CD4-positive, CD25-positive, alpha-beta regulatory T cell (primary cell): ENCODE measurements around the gene FLT1. TPM values are rescaled to one million over a fixed set of nuclear protein-coding genes. Genes with fewer than 3 reads are reported as not detected.

ENCODE experiments used
- ATAC-seq, 2 donors: fragments of 150-1000 bp; cut with Tn5 transposase; one replicate each; pipeline ENCODE4 v1.10.0; 2021; ENCODE audit warnings: low read depth in 2 of 2, moderate number of reproducible peaks in 2 of 2, moderate library complexity in 1 of 2
- DNase-seq, 3 donors: peaks; one replicate each; pipeline versions ENCODE4 v3.0.0 to v3.0.0-alpha.2; 2012 to 2022; ENCODE audit warnings: mixed read lengths in 1 of 3
- H3K27ac ChIP-seq: one replicate; pipeline ENCODE4 v1.7.0; 2013; ENCODE audit warnings: mild to moderate bottlenecking, low read length; ENCODE audit not compliant: insufficient read depth, poor library complexity, severe bottlenecking
- H3K27me3 ChIP-seq: one replicate; pipeline ENCODE4 v1.7.0; 2013; ENCODE audit warnings: low read length; ENCODE audit not compliant: control insufficient read depth, insufficient read depth
- H3K36me3 ChIP-seq: one replicate; pipeline ENCODE4 v1.7.0; 2013; ENCODE audit warnings: mild to moderate bottlenecking, low read length, moderate library complexity; ENCODE audit not compliant: control insufficient read depth, insufficient read depth
- H3K4me1 ChIP-seq: 2 replicates; pipeline ENCODE4 v1.7.0; 2013; ENCODE audit warnings: mild to moderate bottlenecking, low read length; ENCODE audit not compliant: insufficient read depth, control insufficient read depth, poor library complexity, severe bottlenecking
- H3K4me3 ChIP-seq: one replicate; pipeline ENCODE4 v1.7.0; 2013; ENCODE audit warnings: low read depth, mild to moderate bottlenecking, low read length, moderate library complexity
- H3K9me3 ChIP-seq, 2 experiments: 1 replicate in 1 of 2; 2 replicates in 1 of 2; pipeline ENCODE4 v1.7.0; 2013; ENCODE audit warnings: low read length in 2 of 2, mild to moderate bottlenecking in 1 of 2, moderate library complexity in 1 of 2; ENCODE audit not compliant: control insufficient read depth in 2 of 2
- H3K27ac Mint-ChIP-seq, 3 donors: one replicate each; pipeline ENCODE4 v1.8.0; 2020 to 2022; ENCODE audit warnings: mild to moderate bottlenecking in 3 of 3, mixed read lengths in 3 of 3, moderate library complexity in 2 of 3
- H3K27me3 Mint-ChIP-seq: one replicate; pipeline ENCODE4 v1.8.0; 2022; ENCODE audit warnings: mild to moderate bottlenecking, mixed read lengths
- H3K36me3 Mint-ChIP-seq: one replicate; pipeline ENCODE4 v1.8.0; 2020; ENCODE audit warnings: mixed read lengths
- H3K4me1 Mint-ChIP-seq, 4 donors: one replicate each; pipeline ENCODE4 v1.8.0; 2020 to 2022; ENCODE audit warnings: mixed read lengths in 4 of 4, mild to moderate bottlenecking in 1 of 4
- H3K4me3 Mint-ChIP-seq, 4 donors: one replicate each; pipeline ENCODE4 v1.8.0; 2020 to 2022; ENCODE audit warnings: mild to moderate bottlenecking in 4 of 4, mixed read lengths in 4 of 4, moderate library complexity in 3 of 4
- H3K9me3 Mint-ChIP-seq, 7 donors: one replicate each; pipeline ENCODE4 v1.8.0; 2020 to 2022; ENCODE audit warnings: mixed read lengths in 7 of 7, mild to moderate bottlenecking in 3 of 7, moderate library complexity in 2 of 7
- polyA plus RNA-seq, 4 donors: library from polyadenylated mRNA; unstranded; fragments of 300-500 nt; fragmentation: Illumina TruSeq; gene quantifications; one replicate each; pipeline ENCODE4 v1.2.3, GENCODE V29; 2021
- total RNA-seq: library from RNA; stranded (reverse); gene quantifications from one replicate; pipeline ENCODE4 v1.2.3, GENCODE V29; 2022

The FLT1 gene
- total and polyA plus RNA-seq, 5 donors from 2014 or later: 0.11 to 0.89 (median 0.28) TPM; not detected in 2

GRCh38 chr13:28337166-28338005 lies 157.5 kb downstream of the FLT1 start:
- Histone ChIP-seq H3K4me1 (no peaks in the 10 kb centered on the region), H3K36me3 (no peaks in the 10 kb centered on the region), H3K27me3 (peaks cover 1% of the 10 kb centered on the region), H3K27ac (no peak overlapping the region), H3K4me3 (no peak overlapping the region), H3K9me3 (no peaks in the 10 kb centered on the region)
- no peak for DNase-seq
- no peak for ATAC-seq
- H3K9me3 Mint-ChIP-seq: no peaks in the 10 kb centered on the region
- no peaks in the 10 kb centered on the region for H3K36me3 Mint-ChIP-seq
- H3K27ac Mint-ChIP-seq: peak overlapping the region in 1 of 3 donors; percentile 54
- no peak overlapping the region for H3K4me3 Mint-ChIP-seq
- no peaks in the 10 kb centered on the region for H3K4me1 Mint-ChIP-seq
- peaks cover 9% of the 10 kb centered on the region for H3K27me3 Mint-ChIP-seq

GRCh38 chr13:28336193-28336657 lies 158.7 kb downstream of the FLT1 start:
- Mint-ChIP-seq H3K36me3 (no peaks in the 10 kb centered on the region), H3K4me1 (no peaks in the 10 kb centered on the region), H3K9me3 (no peaks in the 10 kb centered on the region), H3K27me3 (peaks cover 6% of the 10 kb centered on the region), H3K27ac (no peak overlapping the region), H3K4me3 (no peak overlapping the region)
- ATAC-seq (no peak), DNase-seq (no peak)
- H3K9me3 ChIP-seq: no peaks in the 10 kb centered on the region
- no peaks in the 10 kb centered on the region for H3K4me1 ChIP-seq
- no peak overlapping the region for H3K27ac ChIP-seq
- peaks cover 1% of the 10 kb centered on the region for H3K27me3 ChIP-seq
- H3K36me3 ChIP-seq: no peaks in the 10 kb centered on the region
- no peak overlapping the region for H3K4me3 ChIP-seq

GRCh38 chr13:28333204-28333881 lies 161.6 kb downstream of the FLT1 start:
- peaks cover 4% of the 10 kb centered on the region for H3K27me3 Mint-ChIP-seq
- H3K27ac Mint-ChIP-seq: no peak overlapping the region
- no peaks in the 10 kb centered on the region for H3K36me3 Mint-ChIP-seq
- H3K9me3 ChIP-seq: no peaks in the 10 kb centered on the region
- H3K4me1 ChIP-seq: no peaks in the 10 kb centered on the region
- H3K36me3 ChIP-seq: no peaks in the 10 kb centered on the region
- DNase-seq: no peak
- H3K27ac ChIP-seq: no peak overlapping the region
- no peaks in the 10 kb centered on the region for H3K9me3 Mint-ChIP-seq
- ATAC-seq: no peak
- H3K27me3 ChIP-seq: peaks cover 1% of the 10 kb centered on the region
- H3K4me3 ChIP-seq: no peak overlapping the region
- no peaks in the 10 kb centered on the region for H3K4me1 Mint-ChIP-seq
- no peak overlapping the region for H3K4me3 Mint-ChIP-seq

GRCh38 chr13:28329395-28330158 lies 165.4 kb downstream of the FLT1 start:
- Histone ChIP-seq H3K27ac (no peak overlapping the region), H3K4me3 (no peak overlapping the region), H3K36me3 (no peaks in the 10 kb centered on the region), H3K4me1 (no peaks in the 10 kb centered on the region), H3K9me3 (no peaks in the 10 kb centered on the region), H3K27me3 (no peaks in the 10 kb centered on the region)
- H3K27ac Mint-ChIP-seq: no peak overlapping the region
- peaks cover 9% of the 10 kb centered on the region for H3K27me3 Mint-ChIP-seq
- DNase-seq (no peak), ATAC-seq (no peak)
- no peak overlapping the region for H3K4me3 Mint-ChIP-seq
- H3K9me3 Mint-ChIP-seq: no peaks in the 10 kb centered on the region
- no peaks in the 10 kb centered on the region for H3K4me1 Mint-ChIP-seq
- H3K36me3 Mint-ChIP-seq: no peaks in the 10 kb centered on the region

GRCh38 chr13:28328271-28328607 lies 166.7 kb downstream of the FLT1 start:
- Mint-ChIP-seq H3K9me3 (no peaks in the 10 kb centered on the region), H3K36me3 (no peaks in the 10 kb centered on the region), H3K4me1 (no peaks in the 10 kb centered on the region), H3K27ac (no peak overlapping the region), H3K27me3 (peaks cover 13% of the 10 kb centered on the region), H3K4me3 (no peak overlapping the region)
- DNase-seq (no peak), ATAC-seq (no peak)
- Histone ChIP-seq H3K27me3 (no peaks in the 10 kb centered on the region), H3K36me3 (no peaks in the 10 kb centered on the region), H3K4me1 (no peaks in the 10 kb centered on the region), H3K27ac (no peak overlapping the region), H3K9me3 (no peaks in the 10 kb centered on the region), H3K4me3 (no peak overlapping the region)

- Mint-ChIP-seq H3K9me3 (no peaks in the 10 kb centered on the region), H3K4me3 (no peak overlapping the region), H3K27ac (no peak overlapping the region), H3K27me3 (peaks cover 13% of the 10 kb centered on the region), H3K4me1 (no peaks in the 10 kb centered on the region), H3K36me3 (no peaks in the 10 kb centered on the region)
- DNase-seq (no peak), ATAC-seq (no peak)
- H3K4me1 ChIP-seq: no peaks in the 10 kb centered on the region
- no peak overlapping the region for H3K27ac ChIP-seq
- no peaks in the 10 kb centered on the region for H3K27me3 ChIP-seq
- H3K9me3 ChIP-seq: no peaks in the 10 kb centered on the region
- H3K36me3 ChIP-seq: no peaks in the 10 kb centered on the region
- no peak overlapping the region for H3K4me3 ChIP-seq
Measured at GRCh38 chr13:28327373-28328270, 167.3 kb downstream of the FLT1 start.

- Histone ChIP-seq H3K4me1 (no peaks in the 10 kb centered on the region), H3K27me3 (no peaks in the 10 kb centered on the region), H3K27ac (no peak overlapping the region), H3K9me3 (no peaks in the 10 kb centered on the region), H3K36me3 (no peaks in the 10 kb centered on the region), H3K4me3 (no peak overlapping the region)
- Mint-ChIP-seq H3K9me3 (no peaks in the 10 kb centered on the region), H3K27ac (no peak overlapping the region), H3K36me3 (no peaks in the 10 kb centered on the region), H3K4me3 (no peak overlapping the region), H3K27me3 (peaks cover 9% of the 10 kb centered on the region), H3K4me1 (no peaks in the 10 kb centered on the region)
- DNase-seq: no peak
- ATAC-seq: no peak
Measured at GRCh38 chr13:28326056-28326455, 168.9 kb downstream of the FLT1 start.
